Stimulated activated CD8-positive, alpha-beta memory T cell treated with anti-CD3 and anti-CD28 coated beads, Interleukin-4, amount 100 ng/mL, for 1 hour (primary cell): ENCODE measurements around the gene FUT1.
"Not testable (repeated sequence)": the region's sequence is repeated elsewhere in the genome, so short reads cannot be mapped to it uniquely, and the experiment has no call there.

Source experiments
- DNase-seq, 2 donors: peaks; one replicate each; pipeline ENCODE4 v3.0.0-alpha.2; 2020; ENCODE audit warnings: low read depth in 2 of 2, low spot score in 1 of 2

Gene FUT1

DNA sequence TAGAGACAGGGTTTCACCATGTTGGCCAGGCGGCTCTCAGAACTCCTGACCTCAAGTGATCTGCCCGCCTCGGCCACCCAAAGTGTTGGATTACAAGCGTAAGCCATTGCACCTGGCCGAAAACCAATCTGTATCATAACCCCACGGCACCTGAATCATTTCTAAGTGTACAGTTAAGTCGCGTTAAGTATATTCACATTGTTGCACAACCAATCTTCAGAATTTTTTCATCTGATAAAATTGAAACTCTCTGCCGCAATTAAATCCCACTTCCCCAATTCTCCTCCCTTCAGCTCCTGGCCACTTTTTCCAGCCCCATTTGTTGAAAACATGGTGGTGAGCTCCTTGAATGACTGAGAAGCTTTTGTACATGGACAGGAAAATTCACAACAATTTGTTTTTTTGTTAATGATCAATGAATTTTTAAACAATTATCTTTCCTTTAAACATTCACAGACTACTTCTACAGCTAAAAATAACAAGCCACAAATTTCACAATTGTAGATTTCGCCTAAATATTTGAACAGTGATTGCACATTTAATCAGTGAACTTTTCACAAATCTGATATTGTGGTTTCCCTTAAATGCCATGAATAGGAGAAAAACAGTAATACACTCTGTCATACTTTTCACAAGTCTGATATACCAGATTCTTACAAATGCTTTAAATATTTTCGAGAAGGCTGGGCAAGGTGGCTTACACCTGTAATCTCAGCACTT, 16.7 kb upstream of the FUT1 start:
- no peak for DNase-seq

DNA sequence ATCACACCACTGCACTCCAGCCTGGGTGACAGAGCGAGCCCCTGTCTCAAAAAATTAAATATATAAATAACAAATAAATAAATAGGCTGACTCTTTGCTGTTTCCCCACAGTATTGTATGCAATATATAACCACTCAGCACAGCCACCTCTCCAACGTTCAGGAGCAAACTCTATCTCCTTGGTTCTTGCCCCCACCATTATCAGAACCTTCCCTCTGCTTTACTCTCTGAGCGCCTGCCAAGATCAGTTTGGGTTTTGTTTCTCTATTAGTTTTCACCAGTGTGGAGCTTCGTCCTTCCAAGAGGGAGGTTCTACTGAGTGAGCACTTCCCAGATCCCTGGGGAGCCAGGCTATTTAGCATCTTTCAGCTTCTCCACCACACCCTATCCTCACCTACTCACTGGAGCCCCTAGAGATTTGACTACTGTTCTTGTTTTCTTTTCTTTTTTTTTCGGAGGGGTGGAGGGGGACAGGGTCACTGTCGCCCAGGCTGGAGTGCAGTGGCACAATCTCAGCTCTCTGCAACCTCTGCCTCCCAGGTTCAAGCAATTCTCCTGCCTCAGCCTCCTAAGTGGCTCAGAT, 15.8 kb upstream of the FUT1 start:
- DNase-seq = not testable (repeated sequence)

DNA sequence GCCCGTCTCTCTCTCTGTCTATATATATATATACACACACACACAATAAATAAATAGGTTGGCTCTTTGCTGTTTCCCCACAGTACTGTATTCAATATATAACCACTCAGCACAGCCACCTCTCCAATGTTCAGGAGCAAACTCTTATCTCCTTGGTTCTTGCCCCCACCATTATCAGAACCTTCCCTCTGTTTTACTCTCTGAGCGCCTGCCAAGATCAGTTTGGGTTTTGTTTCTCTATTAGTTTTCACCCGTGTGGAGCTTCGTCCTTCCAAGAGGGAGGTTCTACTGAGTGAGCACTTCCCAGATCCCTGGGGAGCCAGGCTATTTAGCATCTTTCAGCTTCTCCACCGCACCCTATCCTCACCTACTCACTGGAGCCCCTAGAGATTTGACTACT, 13.4 kb upstream of the FUT1 start:
- not testable (repeated sequence) for DNase-seq

DNA sequence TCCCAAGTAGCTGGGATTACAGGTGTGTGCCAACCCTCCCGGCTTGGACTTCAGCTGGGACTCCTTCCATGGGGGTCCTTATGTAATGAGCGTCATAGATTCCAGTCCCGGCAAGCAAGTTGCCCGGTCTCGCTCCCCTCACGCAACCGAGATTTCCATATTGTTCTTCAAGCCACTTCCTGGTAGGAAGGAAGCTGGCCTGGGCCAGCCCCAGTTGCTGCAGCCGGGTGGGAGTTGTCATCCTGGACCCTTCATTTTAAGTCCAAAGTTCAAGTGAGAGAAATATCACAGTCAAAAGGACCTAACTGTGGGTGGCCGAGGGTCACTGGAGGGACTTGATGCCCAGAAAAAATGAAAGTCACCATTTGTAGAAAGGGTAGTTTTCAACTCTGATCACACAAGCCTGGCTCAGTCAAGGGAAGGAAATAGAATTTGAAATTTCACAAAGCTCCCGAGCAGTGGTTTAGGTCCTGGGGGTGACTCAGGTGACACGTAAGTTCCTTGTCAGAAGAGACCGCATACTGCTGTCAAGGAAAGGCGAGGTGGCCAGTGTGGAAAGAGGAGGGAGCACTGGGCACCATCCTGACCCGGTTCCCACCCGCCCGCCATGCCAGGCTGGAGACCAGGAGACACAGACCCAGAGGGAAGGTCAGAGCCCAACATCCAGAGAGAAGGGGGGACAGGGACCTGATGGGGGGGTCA, 8.2 kb upstream of the FUT1 start:
- DNase-seq = no peak

DNA sequence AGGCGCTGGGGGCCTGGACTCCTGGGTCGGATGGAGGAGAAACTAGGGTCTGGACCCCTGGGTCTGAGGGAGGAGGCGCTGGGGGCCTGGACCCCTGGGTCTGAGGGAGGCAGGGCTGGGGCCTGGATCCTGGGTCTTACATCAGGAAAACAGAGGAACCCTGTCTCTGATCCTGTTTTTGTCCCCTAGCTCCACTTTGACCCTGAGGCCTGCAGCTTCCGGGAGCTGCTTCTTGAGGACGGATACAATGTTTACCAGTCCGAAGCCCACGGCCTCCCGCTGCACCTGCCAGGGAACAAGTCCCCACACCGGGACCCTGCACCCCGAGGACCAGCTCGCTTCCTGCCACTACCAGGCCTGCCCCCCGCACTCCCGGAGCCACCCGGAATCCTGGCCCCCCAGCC, 5.3 kb upstream of the FUT1 start:
- no peak for DNase-seq

DNA sequence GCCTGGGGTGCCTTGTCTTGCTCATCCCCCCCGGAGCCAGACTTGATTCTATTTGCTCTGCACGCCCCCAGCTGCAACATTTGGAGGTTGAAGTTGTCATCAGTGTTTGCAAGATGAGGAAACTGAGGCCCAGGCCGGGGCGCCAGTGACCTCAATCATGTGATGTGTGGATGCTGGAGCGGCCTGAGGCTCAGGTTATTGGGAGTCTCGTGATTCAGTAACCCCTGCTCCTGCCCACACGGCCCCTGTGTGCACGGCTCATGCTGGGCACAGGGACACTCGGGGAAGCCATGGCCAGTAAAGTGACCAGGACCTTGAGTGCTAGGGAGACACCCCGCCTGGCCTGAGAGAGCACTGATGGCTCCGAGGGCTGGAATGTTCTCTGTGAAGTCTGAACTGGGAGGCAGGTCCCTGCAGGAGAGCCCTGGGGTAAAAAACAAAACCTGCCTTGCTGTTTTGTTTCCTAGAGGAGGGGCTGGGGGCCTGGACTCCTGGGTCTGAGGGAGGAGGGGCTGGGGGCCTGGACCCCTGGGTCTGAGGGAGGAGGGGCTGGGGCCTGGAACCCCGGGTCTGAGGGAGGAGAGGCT, 4.7 kb upstream of the FUT1 start:
- no peak for DNase-seq

DNA sequence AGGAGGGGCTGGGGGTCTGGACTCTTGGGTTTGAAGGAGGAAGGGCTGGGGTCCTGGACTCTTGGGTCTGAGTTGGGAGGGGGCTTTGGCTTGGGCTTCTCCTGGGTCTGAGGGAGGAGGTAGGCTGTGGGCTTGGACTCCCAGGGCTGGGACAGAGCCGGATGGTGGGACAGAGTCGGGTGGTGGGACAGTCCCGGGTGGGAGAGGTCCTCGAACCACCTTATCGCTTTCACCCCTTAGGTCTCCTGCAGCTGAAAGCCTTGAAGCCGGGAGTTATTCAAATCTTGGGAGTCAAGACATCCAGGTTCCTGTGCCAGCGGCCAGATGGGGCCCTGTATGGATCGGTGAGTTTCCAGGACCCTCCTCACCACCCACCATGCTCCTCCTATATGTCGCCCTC, 4.2 kb upstream of the FUT1 start:
- DNase-seq = no peak

DNA sequence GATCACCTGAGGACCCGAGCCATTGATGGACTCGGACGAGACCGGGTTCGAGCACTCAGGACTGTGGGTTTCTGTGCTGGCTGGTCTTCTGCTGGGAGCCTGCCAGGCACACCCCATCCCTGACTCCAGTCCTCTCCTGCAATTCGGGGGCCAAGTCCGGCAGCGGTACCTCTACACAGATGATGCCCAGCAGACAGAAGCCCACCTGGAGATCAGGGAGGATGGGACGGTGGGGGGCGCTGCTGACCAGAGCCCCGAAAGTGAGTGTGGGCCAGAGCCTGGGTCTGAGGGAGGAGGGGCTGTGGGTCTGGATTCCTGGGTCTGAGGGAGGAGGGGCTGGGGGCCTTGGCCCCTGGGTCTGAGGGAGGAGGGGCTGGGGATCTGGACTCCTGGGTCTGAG, 3.8 kb upstream of the FUT1 start:
- DNase-seq = no peak

DNA sequence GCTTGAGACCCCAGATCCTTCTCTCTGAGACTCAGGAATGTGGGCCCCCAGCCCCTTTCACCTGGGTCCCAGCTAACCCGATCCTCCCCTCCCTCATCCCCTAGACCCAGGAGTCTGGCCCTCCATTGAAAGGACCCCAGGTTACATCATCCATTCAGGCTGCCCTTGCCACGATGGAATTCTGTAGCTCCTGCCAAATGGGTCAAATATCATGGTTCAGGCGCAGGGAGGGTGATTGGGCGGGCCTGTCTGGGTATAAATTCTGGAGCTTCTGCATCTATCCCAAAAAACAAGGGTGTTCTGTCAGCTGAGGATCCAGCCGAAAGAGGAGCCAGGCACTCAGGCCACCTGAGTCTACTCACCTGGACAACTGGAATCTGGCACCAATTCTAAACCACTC, 3.3 kb upstream of the FUT1 start:
- DNase-seq = no peak

DNA sequence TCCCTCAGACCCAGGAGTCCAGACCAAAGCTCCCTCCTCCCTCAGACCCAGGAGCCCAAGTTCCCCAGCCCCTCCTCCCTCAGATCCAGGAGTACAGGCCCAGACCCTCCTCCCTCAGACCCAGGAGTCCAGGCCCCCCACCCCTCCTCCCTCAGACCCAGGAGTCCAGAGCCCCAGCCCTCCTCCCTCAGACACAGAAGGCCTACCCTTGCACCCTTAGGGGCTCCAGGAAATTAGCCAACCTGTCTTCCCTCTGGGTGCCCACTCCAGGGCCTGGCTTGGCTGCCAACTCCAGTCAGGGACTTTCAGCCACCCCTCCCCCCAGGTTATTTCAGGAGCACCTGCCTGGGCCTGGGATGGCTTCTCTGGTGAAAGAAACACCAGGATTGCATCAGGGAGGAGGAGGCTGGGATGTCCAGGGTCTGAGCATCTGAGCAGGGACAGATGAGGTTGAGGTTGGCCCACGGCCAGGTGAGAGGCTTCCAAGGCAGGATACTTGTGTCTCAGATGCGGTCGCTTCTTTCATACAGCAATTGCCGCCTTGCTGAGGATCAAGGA, 2.7 kb upstream of the FUT1 start, which contains the start of gene FGF21:
Gene FGF21, plus strand, starts transcription at position 441 of the 558 bp plus-strand sequence. CDS start 713 bp downstream, outside the sequence.
- no peak for DNase-seq

DNA sequence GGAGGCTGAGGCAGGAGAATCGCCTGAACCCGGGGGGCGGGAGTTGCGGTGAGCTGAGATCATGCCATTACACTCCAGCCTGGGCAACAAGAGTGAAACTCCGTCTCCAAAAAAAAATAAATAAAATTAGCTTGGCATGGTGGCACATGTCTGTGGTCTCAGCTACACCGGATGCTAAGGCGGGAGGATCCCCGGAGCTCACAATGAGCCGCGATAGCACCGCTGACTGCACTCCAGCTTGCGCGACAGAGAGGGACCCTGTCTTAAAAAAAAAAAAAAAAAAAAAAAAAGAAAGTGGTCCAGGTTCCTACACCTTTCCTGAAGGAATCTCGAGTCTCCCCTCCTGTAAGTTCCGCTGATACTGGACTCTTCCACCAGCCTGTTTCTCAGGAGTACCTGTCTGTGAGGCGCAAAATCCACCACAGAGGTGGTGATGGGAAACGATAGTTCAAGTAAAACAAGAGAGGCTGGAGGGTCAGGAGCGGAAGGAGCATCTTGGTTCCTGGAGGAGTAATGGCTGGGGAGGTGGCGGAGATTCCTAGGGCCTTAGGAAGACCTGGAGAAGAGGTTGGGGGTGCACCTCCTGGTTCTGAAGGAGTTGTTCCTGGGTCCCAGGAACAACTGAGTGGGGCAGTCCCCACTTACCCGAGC, 471 bp downstream of the FUT1 start:
- no peak for DNase-seq

DNA sequence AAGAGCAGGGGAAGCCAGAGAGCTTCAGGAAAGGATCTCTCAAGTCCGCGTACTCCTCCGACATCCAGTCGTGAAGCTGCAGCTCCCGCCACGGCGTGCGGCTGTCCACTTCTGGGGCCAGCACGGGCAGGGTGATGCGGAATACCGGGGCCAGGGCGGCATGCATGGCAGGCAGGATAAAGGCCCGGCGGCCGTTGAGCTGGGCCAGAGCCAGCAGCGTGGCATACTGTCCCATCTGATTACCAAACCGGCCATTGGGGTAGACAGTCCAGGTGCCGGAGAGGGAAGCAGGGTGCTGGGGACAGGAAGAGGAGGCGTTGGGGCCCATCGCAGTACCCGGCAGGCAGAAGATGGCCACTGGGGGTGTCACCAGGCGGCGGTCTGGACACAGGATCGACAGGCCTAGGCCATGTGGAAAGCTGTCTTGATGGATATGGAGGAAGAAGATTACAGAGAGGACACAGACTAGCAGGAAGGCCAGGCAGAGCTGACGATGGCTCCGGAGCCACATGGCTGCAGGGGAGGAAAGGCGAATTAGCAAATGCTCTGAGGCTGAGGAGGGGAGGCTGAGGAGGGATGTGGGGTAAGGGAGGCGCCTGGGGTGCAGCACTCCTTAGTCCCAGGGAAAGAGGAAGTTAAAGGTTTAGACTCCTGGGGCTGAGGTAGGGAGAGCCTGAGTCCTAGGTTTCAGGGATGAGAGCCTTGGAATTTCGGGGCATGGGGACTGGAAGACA, 1.5 kb downstream of the FUT1 start:
- no peak for DNase-seq

DNA sequence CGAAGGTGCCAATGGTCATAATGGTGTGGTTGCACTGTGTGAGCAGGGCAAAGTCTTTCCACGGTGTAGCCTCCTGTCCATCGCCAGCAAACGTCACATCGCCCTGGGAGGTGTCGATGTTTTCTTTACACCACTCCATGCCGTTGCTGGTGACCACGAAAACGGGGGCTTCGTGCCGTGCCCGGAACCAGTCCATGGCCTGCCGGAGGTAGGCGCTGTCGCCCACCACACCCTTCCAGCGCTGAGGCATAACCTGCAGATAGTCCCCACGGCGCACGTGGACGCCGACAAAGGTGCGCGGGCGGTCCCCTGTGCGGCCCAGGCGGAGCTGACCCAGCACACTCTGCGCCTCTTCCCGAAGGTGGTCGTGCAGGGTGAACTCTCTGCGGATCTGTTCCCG, 2.1 kb downstream of the FUT1 start:
- no peak for DNase-seq

DNA sequence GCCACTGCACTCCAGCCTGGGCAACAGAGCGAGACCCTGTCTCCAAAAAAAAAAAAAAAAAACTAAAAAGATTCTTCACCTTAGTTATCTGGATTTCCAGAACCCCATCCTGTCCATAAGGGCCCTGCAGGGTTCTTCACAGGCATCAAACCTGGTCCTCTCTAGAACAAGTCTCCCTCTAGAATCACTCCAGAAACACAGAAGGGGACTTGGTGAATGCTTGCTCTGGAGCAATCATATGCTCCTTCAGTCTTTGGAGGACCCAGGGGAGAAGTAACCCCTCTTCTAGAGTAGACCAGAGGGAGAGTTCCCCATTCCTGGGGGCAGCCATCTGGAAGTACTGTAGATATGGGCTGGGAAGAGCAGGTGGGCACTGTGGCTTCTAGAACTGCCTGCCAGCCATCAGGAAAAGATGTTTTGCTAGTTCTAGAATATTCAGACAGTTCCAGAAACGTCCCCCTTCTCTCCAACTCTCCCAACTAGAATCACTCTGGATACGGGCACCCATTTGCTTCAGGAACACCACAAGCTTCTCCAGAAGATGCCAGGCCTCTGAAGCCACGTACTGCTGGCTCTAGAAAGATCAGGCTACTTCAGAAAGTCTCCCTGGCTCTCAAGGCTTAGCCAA, 2.8 kb downstream of the FUT1 start:
- no peak for DNase-seq

DNA sequence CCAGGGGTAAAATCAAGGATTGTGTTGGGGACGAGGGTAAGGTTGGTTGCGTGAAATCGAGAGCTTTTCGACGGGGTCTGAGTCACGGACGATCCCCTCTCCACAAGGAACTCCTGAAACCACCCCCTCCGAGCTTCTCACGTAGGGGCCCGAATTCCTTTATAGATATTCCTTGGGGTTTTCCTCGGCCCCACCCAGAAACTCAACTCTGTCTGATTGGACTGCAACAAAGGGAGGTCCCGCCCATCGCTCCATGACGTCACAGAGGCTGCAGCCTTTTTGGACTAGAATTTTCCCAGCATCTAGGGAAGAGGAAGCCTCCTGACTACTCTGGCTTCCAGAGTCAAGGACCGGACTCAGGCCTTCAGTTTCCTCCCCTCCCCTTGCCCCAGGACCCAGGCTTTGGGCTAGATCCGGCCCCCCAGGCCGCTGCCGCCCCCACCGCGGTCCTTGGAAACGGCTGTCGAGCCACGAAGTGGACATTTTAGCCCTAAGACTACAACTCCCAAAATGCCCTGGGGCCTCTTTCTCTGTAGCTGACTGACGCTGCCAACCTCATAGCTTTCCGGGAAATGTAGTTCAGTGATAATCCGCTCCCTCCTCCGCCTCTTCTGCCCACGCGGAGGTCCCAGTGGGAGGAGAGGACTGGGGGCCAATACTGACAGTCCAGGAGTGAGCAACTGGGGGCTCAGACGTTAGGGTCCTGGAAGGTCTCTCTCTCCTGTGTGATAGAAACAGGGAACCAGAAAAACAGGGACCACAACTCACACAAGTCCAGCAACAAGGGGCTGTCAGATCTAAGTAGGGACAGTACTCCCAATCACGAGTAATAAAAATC, 5.5 kb downstream of the FUT1 start, which contains the start of gene IZUMO1:
Gene IZUMO1, minus strand, starts transcription at position 172 of the 838 bp plus-strand sequence. CDS start 1,050 bp downstream, outside the sequence.
- no peak for DNase-seq

DNA sequence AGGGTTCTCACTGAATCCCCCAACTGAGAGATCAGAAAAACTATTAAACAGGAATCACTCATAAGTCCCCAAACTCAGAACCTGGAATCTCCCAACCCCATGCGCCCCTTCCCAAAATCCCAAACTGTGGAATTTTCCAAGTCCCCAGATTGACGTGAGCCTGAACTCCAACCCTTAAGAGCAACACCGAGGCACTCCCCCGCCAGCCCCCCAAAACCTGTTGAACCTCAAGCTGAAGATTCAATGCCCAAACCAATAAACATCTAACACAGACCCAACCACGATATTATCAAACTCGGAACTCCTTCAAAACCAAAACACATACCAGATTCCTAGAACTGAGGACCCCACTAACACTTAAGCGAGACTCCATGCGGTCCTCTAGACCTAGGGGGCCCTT, 6.3 kb downstream of the FUT1 start:
- no peak for DNase-seq

DNA sequence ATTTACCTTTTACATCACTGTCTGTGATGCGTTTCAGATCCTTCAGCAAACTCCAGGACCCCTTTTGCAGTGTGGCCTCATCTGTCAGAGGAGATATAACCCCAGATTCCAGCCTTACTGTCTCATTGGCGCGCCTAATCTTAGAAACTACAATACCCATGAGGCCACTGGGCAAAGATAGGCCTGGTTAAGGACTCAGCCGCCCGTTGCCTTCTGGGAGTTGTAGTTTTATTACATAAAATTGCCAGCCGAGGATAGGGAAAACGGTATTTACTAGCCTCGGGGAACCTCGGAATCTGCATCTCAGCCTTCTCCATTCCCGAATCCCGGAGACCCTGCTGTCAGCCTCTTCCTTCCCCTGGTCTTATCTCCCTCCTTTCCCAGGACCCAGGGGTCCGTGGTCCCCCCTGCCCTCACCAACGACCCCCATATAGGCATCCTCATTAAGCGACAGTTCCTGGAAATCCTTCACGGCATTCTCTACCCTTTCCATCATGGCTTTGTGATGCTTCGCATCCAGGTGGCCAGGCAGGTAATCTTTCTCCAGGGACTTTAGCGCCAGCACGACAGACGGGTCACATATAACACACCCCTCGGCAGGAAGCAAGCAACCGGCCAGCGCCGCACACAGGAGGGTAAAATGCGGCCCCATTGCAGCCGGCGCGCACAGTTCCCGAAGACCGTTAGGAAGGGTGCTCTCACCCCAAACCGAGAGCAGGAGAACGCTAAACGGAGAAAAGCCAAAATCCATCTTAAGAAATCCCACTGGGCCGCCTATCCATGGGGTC, 7.0 kb downstream of the FUT1 start:
- no peak for DNase-seq

DNA sequence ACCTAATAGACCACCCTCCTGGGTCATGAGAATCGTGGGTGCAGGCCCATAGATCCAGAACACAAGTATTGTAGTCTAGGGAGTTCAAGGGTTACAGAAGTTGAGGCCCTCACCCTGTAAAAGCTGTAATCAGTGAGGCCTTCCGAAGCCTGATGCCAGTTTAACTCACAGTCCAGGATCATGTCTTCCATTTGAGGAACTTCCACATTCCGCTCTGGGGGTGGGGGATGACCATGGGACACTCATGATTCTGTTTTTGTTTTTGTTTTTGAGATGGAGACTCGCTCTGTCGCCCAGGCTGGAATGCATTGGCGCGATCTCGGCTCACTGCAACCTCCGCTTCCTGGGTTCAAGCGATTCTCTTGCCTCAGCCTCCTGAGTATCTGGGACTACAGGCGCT, 10.3 kb downstream of the FUT1 start:
- DNase-seq = no peak
